ENCODE data around the gene IMMP2L.
"Not testable (repeated sequence)": the region's sequence is repeated elsewhere in the genome, so short reads cannot be mapped to it uniquely, and the experiment has no call there.

IMMP2L gene

DNA sequence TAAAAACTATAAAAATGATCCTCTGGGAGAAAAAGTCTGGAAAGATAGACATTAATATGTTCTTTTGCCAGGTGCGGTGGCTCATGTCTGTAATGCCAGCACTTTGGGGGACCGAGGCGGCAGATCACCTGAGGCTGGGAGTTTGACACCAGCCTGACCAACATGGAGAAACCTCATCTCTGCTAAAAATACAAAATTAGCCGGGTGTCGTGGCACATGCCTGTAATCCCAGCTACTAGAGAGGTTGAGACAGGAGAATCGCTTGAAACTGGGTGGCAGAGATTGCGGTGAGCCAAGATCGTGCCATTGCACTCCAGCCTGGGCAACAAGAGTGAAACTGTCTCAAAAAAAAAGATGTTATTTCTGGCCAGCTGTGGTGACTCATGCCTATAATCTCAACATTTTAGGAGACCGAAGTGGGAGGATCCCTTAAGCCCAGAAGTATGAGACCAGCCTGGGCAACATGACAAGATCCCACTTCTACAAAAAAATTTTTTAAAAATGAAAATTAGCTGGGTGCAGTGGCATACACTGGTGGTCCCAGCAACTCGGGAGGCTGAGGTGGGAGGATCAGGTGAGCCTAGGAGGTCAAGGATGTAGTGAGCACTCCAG, 573.3 kb downstream of the IMMP2L start:
- no peak for DNase-seq (ENCODE audit: low read depth)

DNA sequence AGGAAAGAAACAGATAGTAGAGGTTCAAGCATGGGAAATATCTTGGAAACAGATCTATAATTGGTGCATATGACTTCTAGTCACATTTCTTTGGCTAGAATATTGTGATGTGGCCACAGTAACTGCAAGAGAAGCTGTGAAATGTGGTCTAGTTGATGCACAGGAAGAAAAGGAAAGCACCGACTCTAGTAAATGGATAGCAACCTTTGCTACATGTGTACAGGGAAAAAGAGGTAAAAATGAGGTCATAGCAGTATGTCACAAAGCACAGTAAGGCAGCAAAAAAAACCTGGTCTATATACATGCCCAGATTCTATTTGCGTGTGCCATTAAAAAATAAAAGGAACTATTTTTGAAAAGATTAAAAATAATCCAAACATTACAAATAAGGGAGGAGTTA, 573.9 kb downstream of the IMMP2L start:
- no peak for DNase-seq (ENCODE audit: low read depth)

DNA sequence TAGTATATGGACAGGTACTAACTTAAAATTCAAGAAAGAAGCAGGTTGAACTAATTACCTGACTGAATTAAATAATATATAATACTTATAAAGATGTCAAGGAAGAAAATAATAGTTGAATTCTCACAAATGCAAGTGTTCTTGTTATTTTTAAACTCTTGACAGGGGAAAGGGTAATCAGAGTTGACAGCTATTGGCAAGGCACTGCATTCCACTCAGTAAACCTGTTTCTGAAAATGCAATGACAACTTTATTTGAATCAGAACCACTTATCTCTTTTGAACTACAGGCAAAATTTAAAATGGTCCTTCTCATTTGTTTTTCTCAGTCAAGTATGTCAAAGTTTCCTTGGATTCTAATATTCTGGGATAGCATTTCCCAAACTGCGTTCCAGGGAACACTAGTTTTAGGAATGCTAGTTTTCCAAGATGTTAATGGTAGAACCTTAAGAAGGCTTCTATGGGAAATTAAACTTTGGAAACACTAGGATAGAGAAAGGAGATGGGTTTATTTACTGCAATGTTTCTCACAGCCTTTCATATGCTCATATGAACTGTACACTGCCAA, 575.1 kb downstream of the IMMP2L start:
- DNase-seq (ENCODE audit: low read depth) = no peak

DNA sequence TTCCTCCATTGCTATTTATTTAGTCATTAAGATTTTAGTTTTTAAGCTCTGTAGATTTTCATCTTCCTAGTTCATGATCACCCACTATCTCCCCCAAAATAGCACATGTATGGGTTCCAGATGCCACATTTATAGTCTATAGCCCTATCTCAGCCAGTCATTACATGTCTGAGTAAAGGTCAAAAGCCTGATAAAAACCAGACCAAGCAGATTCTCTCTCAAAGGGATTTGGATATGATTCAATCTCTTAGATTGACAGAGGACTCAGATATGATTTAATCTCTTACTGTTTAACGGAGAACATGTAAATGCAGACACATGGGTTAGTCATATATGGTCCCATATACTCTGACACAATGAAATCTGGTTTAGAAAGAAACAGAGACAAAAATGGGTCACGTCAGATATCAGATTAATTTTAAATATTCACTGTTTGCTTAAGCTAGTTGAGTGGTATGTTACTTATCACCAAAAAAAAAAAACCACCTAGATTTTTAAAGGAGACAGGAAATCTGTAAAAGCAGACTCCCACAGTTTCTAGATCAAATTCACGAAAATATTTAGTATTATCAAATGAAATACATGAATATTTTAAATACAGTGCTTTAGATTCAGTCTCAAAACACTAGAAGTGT, 578.4 kb downstream of the IMMP2L start:
- no peak for DNase-seq (ENCODE audit: low read depth)

DNA sequence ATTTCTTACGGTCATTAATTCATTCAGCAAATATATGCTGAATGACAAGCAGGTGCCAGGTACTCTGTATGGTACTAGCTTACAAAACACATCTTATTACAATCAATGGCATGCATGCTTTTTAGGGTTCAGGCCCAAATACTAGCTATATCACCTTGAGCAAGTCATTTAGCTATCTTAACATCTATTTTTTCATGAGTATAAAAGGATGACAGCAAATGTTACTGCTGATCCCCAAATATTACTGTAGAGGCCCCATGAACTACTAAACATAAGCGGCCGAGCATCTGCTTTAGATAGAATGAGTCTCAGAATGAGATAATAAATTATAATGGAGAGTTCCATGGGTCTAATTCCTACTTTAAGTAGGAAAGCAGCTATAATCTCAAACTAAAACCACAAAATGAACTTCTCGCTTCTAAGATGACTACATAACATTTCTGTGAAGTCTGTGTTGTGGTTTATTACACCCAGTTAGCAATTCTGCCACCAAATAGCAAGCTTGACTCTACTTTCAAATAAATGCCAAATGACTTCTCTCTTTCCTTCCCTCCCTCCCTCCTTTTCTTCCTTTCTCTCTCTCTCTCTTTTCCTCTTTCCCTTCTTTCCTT, 585.1 kb downstream of the IMMP2L start:
- no peak for DNase-seq (ENCODE audit: low read depth)

DNA sequence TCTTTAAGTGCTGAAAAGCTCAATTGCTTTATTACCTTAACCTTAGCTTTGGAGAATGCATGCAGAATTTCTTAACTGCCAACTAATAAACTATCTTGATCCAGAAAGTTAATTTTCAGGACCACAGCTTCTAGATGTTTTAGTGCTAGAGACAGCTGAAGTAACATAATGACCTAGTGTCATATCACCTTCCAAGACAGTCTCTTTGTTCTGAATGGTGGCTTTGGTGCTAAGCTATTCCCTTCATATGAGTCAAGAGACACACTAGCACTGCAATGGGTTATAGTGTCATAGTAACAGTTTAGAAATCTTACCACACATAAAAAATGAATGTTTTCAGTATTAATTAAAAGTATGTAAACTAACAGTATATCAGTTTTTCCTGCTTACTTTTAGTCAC, 586.8 kb downstream of the IMMP2L start:
- no peak for DNase-seq (ENCODE audit: low read depth)

DNA sequence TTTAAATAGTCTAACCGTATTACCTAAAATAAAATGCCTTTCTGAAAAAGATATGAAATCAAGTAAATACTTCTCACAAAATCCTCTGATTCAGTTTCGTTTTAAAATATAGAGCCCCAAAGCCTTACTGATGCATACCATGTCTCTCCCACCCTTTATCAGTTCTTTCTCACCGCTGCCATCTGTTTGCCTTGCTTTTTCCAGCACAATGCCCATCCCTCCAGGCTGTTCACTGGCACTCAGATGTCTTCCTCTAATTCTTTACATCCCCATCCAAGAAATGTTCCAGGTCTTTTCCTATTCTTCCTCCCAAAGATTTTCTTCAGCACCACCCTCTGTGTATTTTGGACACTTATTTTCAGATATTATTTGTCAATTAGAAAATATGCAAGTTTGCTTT, 587.9 kb downstream of the IMMP2L start:
- no peak for DNase-seq (ENCODE audit: low read depth)

DNA sequence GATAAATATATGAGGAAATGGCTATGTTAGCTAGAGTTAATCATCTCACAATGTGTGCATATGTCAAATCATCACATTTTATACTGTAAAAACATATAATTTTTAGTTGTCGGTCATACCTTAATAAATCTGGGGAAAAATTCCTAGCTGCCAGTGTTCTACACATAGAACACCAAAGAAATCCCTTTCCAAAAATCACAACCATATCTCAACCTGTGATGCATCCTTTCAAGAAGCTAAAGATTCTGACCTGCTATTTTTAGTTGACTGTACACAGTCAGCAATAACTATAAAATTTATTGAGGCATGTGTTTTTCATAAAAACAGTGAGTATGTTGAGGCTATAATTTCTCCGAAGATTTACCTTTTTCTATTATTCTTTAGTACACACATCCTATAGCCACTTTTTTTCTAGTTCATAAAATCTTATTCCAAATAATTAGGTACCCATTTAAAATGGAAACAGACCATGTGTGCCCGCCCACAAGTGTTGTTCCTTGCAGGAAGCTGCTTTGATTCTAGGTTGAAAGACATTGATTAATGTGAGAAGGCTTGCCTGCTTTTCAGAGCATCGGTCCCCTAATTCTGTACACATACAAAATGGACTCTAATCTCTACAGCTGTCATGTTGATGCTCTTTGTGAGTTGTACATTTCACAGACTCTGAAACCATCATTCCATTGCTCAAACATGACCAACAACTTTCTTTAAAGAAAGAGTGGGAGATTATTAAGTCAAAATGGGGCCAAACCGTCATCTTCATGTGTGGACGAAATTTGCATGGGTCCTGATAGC, 588.9 kb downstream of the IMMP2L start:
- DNase-seq (ENCODE audit: low read depth) = no peak

DNA sequence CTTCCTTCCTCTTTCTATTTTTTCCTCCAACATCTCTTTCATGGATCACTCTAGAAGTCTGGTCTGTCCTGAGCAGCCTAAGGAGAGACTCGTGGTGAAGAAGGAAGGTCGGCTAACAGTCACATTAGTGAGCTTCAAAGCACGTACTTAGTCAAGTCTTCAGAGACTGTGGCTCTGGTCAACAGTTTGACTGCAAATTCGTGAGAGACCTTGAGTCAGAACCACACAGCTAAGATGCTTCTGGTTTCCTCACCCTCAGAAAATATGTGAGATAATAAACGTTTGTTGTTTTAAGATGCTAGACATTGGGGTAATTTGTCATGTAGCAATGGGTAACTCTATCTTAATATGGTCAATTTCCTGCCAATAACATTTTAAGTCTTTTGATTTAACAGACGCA, 597.5 kb downstream of the IMMP2L start:
- DNase-seq (ENCODE audit: low read depth) = no peak

DNA sequence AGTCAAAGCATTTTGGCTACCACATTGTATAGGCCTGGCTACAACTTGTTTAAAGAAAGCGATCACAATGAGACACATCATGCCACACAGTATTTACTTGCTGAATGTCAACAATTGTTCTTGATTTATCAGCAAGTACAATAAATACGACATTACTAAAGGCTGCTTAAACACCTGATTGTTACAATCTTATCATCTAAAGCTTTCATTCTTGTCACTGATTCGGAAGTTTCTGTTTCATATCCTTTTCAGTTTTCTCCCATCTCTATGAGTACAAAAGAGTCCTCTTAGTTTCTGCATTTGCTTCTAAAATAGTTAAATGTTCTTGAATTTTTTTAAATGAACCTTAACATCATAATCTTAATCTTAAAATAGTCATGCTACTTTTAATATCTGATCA, 599.5 kb downstream of the IMMP2L start:
- DNase-seq (ENCODE audit: low read depth) = no peak

DNA sequence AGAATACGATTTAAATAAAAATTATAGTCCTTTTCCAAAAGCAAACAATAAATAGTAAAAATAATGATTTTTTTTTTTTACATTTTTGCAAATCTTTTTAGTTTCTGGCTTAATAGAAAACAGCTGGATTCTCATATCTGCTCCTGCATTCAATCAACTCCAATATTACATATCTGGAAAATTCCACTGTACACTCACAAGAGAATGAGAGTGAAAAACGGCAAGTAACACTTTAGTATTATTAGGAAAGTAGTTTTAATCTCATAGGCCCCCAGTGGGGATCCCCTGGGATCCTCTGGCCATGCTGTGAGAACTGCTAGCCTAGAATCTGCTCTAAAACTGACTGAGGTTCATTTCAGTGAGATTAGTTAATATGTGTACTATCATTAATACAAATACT, 599.9 kb downstream of the IMMP2L start:
- no peak for DNase-seq (ENCODE audit: low read depth)

DNA sequence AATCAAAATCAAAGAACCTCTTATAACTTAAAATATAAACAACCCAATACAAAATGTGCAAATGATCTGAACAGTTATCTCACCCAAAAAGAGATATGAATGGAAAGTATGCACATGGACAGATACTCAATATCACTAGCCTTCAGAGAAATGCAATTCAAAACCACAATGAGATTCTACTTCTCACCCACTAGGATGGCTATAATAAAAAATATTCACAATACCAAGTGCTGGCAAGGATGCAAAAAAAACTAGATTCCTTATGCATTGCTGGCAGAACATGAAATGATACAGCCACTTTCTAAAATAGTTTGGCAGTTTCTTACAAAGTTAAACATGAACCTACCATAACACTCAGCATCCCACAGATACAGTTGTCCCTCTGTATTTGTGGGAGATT, 601.5 kb downstream of the IMMP2L start:
- DNase-seq (ENCODE audit: low read depth) = no peak

DNA sequence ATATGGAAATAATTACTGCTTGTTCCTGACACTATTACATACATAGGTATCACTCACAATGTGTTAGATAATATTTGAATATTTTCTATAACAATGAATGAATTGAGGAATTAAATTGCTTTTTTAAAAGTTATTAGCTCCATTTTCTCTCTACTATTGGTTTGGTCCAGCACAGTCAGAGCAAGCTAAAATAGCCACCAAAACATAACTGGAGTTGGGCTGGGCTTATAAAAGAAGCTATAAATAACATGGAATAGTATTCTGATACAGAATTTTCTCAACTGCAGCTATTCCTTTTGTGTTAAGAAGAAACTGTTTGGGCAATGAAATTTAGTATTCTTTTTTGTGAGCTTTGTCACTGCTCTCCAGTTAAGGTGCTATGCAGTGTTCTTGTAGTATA, 614.0 kb downstream of the IMMP2L start:
- DNase-seq (ENCODE audit: low read depth) = no peak

DNA sequence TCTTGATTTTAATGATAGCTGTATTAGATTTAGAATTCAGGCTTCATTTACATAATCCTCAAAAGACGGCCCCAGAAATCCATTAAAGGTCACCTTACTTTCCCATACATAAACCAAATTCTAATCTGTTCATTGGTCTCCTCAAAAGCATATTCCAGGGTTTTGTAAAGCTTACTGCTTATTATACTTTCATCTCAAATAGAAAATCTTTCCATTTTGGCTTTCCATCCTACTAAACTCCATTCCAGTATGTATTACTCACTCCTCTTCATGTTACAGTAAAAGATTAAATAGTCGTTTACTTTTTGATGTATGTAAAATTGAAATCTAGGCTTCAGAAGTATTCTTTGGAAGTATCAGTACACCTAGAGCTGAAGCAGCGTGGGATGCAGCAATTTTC, 614.9 kb downstream of the IMMP2L start:
- DNase-seq (ENCODE audit: low read depth) = no peak

DNA sequence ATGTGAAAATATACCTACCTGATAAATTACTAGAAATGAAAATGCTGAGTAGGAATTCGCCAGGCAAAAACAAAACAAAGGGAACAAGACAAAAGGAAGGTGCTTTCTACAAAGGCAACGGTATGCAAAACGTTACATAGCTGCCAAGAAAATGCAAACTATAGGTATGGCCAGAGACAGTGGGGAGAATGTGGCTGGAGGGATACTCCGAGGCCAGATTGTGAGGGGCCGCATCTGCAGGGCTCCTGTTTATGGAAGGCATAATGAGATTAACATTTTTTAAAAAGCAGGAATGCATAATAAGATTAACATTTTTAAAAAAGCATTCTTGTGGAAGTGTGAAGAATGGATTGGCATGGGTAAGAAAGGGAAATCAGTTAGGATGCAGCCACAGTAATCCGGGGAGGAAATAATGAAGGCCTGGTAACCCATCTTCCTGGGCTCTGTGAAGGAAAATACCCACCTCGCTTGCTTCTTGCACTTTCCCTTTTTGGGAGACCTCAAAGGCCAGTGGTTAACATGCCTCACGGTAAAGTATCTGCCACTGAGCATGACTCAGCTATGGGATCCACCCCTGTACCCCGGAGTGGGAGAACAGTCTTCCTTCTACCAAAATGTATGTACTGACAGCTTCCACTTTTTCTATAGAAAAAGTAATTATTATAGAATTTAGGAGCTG, 617.2 kb downstream of the IMMP2L start:
- DNase-seq (ENCODE audit: low read depth) = no peak

DNA sequence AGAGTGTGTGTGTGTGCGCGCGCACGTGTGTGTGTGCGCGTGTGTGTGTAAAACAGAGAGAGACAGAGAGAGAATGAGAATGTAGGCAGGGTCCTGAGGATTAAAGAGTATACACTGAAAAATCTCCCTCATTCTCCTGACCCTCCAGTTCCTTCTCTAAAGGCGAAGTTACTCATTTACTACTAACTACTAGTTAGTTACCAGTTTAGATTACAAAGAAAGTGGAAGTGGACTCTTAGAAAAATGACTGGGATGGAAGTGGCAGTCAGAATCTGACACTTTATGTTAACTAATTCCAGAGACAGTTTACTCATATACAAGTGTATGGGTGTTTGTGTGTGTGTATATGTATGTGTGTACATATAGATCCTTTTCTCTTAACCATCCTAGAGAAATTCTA, 617.8 kb downstream of the IMMP2L start:
- DNase-seq (ENCODE audit: low read depth) = no peak

DNA sequence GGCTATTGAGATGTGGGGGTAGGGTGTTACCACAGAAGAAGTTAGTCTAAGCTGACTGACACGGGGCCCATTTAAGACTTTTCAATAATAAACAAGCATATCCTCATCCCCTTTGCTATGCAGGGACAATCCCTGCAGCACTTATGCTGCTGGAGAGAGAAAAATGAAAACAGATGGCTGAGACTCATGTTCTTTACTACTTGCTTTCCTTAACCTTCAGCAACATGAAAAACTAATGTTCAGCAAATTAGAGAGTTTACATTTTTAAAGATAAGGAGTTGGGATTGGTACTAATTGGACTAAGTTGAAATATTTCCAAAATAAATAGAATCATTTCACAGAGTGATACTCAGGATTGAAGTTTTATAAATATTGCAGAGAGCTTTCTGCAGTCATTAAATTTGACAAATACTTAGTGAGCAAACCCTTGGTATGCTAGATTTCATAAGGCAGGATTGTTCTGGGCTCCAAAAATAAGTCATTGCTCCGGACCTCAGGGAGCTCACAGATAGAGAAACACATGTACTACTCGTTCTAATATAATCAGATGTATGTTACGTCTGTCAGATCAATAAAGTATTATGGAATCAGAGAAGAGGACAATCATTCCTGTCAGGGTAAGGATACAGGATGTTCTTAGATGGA, 618.5 kb downstream of the IMMP2L start:
- DNase-seq (ENCODE audit: low read depth) = no peak

DNA sequence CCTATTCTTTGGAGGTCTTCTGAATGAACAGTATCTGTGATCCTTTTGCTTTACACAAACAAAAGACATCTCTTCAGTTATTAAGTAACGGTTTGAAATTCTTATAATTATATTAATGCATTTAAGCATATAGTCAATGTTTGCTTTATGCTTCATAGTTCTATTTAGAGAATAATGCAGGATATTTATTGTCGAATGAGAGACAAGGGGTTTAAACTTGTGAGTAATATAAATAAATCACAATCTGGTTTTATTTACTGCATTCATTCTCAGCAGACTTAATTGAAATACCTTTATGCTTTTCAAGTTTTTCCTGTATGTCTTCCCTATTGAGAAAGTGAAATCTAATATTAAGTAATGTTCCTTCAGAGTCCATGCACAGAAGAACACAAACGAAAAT, 620.9 kb downstream of the IMMP2L start:
- no peak for DNase-seq (ENCODE audit: low read depth)

DNA sequence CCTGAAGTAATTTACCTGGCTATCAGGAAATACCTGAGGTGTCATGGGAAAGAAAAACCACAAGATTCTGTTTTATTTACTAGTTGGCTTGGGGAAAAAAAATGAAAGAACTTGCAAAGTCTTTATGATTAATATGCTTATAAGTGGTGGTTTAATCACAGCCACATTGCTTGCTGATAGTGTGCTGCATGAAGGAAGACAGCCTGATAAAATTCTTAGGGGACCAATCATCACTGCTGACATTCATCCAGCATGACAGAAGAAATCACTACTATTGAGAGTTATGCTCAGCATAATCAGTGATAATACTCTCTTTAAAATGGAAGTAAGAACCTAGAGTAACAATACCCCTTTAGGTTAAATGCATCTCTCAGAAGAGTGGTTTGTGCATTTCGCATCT, 621.5 kb downstream of the IMMP2L start:
- DNase-seq (ENCODE audit: low read depth) = no peak

DNA sequence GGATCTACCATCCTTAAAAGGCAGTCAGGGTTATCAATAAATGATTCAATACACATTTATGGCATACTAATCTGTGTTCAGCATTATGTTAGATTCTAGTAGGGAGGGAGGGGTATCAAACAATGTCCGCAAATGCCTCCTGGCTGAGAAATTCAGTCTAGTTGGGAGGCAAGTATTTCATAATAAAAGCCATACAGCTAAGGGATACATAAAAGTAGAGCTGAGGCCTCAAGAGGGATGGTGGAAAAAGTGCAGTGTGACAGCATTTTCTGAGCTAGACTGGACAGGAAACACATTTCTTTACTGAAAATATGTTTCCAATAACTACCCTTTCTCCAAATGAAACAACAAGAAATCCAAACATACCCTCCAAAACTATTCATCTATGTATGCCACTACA, 624.1 kb downstream of the IMMP2L start:
- no peak for DNase-seq (ENCODE audit: low read depth)

DNA sequence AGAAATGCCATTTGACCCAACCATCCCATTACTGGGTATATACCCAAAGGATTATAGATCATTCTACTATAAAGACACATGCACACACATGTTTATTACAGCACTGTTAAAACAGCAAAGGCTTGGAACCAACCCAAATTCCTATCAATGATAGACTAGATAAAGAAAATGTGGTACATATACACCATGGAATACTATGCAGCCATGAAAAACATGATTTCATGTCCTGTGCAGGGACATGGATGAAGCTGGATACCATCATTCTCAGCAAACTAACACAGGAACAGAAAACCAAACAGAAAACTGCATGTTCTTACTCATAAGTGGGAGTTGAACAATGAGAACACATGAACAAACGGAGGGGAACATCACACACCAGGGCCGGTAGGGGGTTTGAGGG, 625.6 kb downstream of the IMMP2L start:
- DNase-seq (ENCODE audit: low read depth) = not testable (repeated sequence)
